ENCODE data around the gene AKAP6.

GRCh38 chr14:32698831-32699230 lies 369.7 kb downstream of the AKAP6 start:
- TF ChIP-seq, protein P1, sequence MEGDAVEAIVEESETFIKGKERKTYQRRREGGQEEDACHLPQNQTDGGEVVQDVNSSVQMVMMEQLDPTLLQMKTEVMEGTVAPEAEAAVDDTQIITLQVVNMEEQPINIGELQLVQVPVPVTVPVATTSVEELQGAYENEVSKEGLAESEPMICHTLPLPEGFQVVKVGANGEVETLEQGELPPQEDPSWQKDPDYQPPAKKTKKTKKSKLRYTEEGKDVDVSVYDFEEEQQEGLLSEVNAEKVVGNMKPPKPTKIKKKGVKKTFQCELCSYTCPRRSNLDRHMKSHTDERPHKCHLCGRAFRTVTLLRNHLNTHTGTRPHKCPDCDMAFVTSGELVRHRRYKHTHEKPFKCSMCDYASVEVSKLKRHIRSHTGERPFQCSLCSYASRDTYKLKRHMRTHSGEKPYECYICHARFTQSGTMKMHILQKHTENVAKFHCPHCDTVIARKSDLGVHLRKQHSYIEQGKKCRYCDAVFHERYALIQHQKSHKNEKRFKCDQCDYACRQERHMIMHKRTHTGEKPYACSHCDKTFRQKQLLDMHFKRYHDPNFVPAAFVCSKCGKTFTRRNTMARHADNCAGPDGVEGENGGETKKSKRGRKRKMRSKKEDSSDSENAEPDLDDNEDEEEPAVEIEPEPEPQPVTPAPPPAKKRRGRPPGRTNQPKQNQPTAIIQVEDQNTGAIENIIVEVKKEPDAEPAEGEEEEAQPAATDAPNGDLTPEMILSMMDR (IDR thresholded peaks at IDR 0.05; ENCODE audit: low read depth, low read length, missing input control): no peak
- no peak for TF ChIP-seq RAD21 (IDR thresholded peaks at IDR 0.05)
- no peak for TF ChIP-seq YY1 (IDR thresholded peaks at IDR 0.05)
- TF ChIP-seq ZBTB33 (IDR thresholded peaks at IDR 0.05): no peak
- TF ChIP-seq EGR1 (IDR thresholded peaks at IDR 0.05; ENCODE audit: low read depth in 2 of 2): no peak
- TF ChIP-seq, protein P2, sequence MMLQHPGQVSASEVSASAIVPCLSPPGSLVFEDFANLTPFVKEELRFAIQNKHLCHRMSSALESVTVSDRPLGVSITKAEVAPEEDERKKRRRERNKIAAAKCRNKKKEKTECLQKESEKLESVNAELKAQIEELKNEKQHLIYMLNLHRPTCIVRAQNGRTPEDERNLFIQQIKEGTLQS (IDR thresholded peaks at IDR 0.05): no peak
- TF ChIP-seq SP1 (IDR thresholded peaks at IDR 0.05): no peak
- TF ChIP-seq, protein P3, sequence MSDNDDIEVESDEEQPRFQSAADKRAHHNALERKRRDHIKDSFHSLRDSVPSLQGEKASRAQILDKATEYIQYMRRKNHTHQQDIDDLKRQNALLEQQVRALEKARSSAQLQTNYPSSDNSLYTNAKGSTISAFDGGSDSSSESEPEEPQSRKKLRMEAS (IDR thresholded peaks at IDR 0.05): no peak
- no peak for TF ChIP-seq GABPA (IDR thresholded peaks at IDR 0.05 in 1 of 2, conservative IDR thresholded peaks at IDR 0.05 in 1 of 2)
- TF ChIP-seq, protein P4, sequence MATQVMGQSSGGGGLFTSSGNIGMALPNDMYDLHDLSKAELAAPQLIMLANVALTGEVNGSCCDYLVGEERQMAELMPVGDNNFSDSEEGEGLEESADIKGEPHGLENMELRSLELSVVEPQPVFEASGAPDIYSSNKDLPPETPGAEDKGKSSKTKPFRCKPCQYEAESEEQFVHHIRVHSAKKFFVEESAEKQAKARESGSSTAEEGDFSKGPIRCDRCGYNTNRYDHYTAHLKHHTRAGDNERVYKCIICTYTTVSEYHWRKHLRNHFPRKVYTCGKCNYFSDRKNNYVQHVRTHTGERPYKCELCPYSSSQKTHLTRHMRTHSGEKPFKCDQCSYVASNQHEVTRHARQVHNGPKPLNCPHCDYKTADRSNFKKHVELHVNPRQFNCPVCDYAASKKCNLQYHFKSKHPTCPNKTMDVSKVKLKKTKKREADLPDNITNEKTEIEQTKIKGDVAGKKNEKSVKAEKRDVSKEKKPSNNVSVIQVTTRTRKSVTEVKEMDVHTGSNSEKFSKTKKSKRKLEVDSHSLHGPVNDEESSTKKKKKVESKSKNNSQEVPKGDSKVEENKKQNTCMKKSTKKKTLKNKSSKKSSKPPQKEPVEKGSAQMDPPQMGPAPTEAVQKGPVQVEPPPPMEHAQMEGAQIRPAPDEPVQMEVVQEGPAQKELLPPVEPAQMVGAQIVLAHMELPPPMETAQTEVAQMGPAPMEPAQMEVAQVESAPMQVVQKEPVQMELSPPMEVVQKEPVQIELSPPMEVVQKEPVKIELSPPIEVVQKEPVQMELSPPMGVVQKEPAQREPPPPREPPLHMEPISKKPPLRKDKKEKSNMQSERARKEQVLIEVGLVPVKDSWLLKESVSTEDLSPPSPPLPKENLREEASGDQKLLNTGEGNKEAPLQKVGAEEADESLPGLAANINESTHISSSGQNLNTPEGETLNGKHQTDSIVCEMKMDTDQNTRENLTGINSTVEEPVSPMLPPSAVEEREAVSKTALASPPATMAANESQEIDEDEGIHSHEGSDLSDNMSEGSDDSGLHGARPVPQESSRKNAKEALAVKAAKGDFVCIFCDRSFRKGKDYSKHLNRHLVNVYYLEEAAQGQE (IDR thresholded peaks at IDR 0.05): no peak
- no peak for TF ChIP-seq TAF1 (conservative IDR thresholded peaks at IDR 0.05)
